Measurements from ENCODE around the gene SAMD4B.

DNA sequence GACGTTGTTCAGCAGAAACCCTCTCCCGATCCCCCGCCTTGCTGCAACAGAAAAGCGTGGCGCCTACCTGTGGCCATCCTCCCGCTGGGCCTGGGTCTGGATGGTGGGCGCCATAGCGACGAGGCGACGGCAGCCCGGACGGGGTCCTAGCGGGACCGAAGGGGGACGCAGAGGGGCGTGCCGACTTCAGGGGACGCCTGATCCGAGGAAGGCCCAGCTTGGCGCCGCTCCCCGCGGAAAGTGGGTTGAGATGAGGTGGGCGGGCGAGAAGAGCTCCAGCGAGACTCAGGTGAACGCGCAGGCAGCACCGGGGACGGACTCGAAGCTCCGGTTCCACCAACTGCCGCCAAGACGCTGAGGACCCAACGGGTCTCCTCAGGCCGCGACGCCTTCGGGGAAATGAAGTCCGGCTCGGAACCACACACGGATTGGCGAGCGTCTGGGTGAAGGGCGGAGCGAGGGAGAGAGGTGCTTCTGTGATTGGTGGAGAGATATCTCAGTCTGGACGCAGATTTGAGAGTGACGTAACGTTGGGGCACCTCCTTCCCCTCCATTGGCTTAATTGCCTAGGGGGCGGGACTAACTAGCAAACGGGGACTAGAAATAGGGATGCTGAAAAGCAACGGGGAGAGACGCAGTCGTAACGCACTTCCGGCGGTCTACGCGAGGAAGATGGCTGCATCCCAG lies 48.7 kb downstream of the SAMD4B start, which contains the start of the genes MED29 and PAF1:
- TF ChIP-seq, protein P1, sequence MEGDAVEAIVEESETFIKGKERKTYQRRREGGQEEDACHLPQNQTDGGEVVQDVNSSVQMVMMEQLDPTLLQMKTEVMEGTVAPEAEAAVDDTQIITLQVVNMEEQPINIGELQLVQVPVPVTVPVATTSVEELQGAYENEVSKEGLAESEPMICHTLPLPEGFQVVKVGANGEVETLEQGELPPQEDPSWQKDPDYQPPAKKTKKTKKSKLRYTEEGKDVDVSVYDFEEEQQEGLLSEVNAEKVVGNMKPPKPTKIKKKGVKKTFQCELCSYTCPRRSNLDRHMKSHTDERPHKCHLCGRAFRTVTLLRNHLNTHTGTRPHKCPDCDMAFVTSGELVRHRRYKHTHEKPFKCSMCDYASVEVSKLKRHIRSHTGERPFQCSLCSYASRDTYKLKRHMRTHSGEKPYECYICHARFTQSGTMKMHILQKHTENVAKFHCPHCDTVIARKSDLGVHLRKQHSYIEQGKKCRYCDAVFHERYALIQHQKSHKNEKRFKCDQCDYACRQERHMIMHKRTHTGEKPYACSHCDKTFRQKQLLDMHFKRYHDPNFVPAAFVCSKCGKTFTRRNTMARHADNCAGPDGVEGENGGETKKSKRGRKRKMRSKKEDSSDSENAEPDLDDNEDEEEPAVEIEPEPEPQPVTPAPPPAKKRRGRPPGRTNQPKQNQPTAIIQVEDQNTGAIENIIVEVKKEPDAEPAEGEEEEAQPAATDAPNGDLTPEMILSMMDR (IDR thresholded peaks at IDR 0.05), result peak in 2 of 7 experiments; percentile 5 to 26
- TF ChIP-seq POLR2A (IDR thresholded peaks at IDR 0.05), result peak; percentile 90 to 97 (median 96)

All from body of pancreas (tissue), 4 donors.